ENCODE data around the gene TMEM95. TPM values are rescaled to one million over a fixed set of nuclear protein-coding genes. Genes with fewer than 3 reads are reported as not detected.

TMEM95 gene, protein sequence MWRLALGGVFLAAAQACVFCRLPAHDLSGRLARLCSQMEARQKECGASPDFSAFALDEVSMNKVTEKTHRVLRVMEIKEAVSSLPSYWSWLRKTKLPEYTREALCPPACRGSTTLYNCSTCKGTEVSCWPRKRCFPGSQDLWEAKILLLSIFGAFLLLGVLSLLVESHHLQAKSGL
- total RNA-seq (2014; rRNA removed; shearing (Covaris generic)) = not detected in 2 replicates

DNA sequence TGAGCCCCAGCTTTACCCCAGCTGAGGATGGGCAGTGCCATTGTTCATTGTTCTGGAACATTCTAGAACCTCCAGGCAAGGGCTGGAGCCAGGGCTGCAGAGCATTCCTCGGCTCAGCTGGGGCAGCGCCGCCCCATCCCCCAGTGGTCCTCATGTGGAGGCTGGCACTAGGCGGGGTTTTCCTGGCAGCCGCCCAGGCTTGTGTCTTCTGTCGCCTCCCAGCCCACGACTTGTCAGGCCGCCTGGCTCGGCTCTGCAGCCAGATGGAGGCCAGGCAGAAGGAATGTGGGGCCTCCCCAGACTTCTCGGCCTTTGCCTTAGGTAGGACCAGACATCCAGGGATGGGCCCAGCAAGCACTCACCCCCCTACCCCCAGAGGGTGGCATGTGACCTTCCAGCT is at the start of gene TMEM95:
Gene TMEM95 (plus strand): TSS at position 104 of the 400 bp plus-strand sequence. CDS start 49 bp downstream, at position 153.
- no peak for DNase-seq (ENCODE audit: low spot score)

DNA sequence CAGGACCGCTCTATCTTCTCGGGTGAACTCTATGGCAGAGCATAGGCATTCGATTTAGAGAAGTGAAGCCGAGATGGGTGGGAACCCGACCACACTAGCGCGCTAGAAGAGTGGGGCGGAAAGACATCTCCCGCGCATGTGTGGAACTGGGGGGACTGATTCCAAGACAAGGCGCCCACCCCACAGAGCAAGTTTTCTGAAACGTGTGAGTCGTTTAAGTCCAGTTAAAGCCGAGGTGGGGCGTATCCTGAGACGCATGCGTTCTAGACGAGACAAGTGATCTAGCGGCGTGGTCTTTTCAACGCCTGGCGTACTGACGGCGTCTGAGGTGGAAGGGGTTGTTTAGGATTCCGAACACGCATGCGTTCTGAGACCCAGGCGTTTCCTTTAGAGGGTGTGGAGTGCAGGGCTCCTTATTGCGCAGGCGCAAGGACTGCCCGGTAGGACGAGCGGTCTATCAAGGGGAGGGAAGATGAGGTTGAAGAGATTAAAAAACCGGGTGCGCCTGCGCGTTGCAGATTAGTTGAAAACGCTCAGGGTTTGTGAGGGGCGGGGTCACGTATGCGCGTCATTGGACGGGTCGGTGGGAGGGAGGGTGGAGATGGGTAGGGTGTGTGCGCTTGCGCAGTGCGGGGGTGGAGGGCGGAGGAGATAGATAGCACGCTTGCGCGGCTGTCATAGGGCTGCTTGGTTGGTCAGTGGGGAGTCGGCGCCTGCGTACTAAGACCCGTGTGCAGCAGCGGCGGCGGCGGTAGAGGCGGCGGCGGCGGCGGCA is 47.9 kb upstream of the TMEM95 start, which contains the start of gene EIF5A:
Gene EIF5A (plus strand): TSS at position 718 of the 775 bp plus-strand sequence. CDS start 2,008 bp downstream, outside the sequence.
- peak; percentile 98 for DNase-seq (ENCODE audit: low spot score)

DNA sequence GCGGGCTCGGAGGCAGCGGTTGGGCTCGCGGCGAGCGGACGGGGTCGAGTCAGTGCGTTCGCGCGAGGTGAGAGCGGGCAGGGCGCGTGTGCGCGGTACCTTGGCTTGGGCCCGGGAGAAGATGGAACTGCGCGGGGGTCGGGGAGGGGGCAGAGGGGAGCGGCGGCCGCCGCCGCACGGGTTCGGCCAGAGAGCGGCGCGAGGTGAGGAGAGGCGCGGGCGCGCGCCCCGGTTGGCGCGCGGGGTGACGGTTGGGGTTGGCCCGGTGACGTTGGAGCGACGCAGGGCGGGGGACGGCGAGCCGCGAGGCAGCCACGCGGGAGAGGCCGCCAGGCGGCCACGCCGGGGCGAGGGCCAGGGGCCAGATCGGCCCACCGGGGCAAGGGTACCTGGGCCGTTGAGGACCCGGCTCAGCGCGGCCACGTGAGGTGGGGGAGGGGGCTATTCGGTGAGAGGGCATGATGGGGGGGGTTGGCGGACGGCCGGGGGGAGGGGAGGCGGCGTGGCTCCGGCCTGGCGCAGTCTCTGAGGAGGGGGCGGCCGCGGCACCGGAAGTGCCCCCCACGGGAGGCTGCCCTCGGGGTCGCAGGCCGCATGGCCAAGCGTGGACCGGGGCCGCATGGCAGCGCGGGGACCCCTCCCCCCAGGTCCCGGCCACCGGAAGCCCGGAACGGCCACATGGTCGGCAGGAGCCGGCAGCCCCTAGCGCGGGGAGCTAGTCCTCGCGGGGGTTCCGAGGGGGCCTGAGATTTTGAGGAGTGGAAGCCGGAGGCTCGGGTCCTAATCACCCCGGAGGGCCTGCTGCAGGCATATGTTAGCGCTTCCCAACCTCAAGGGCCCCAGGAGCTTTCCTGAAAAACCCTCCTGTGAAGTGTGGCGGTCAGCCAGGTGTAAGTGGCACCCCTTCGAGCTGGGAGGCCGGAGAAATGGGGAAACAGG is 47.0 kb upstream of the TMEM95 start:
- DNase-seq (ENCODE audit: low spot score) = no peak

DNA sequence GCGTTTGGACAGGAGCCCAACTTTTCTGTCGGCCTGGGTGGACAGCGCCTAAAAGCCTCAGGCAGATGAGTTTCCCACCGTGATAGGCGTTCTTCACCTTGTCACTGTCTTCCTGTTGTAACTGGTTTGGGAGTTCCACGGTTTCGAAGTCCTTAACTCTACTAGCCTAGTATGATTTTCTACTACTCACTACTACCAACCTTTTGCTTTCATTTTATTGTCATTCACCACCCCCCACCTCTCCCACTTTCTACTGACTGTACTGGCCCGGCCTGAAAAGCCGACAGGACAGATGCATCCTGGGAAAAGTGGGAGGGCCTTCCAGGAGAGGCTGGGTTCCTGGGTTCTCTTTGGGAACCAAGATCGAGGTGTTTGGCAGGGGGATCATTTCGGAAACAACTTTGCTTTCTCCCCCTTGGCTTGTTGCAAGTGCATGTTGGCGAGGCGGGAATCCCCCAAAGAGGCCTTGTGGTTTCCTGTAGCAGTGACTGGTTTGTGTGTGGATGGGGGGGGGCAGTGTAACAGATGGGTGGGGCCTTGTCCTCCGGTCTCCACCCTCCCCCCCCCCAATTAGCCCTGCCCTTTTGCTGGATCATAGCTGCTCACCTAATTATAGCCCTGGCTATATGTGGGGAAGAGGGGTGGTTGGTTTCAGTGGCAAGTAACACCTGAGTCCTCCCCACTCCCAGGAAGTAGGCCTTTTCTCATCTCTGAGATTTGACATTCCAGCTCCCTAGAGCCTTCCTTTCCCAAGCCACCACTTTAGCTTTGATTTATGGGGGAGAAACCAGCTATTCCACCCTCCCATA is 46.1 kb upstream of the TMEM95 start:
- DNase-seq (ENCODE audit: low spot score) = peak; percentile 59

DNA sequence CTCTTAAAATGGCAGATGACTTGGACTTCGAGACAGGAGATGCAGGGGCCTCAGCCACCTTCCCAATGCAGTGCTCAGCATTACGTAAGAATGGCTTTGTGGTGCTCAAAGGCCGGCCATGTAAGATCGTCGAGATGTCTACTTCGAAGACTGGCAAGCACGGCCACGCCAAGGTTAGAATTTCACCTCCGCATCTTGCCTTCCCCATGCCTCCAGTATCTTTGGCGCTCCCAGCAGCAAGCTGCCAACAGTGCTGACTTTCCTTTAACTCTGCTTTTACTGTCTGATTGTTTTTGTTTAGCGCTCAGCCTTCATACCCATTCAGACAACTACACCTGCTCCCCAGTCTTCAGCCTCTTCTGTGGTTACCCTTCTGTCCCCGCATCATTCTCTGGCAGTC is 45.3 kb upstream of the TMEM95 start:
- DNase-seq (ENCODE audit: low spot score) = no peak

DNA sequence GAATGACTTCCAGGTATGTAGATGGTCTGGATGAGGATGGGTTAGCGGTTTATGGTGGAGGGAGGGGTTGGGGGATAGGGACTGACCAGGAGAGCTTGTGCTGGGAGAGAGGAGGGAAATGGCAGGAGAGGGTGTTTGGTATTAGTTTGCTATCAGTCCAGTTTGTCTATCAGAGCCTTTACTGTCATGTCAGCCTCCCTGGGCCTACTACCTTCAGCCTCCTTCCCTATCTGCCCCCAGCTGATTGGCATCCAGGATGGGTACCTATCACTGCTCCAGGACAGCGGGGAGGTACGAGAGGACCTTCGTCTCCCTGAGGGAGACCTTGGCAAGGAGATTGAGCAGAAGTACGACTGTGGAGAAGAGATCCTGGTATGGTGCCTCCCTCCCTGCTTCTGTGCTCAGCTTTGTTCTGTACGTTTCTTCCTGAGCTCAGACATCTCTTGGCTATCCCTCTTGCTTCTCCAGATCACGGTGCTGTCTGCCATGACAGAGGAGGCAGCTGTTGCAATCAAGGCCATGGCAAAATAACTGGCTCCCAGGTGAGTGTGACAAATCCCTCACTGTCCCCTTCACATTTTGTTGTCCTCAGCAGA is 43.7 kb upstream of the TMEM95 start:
- DNase-seq (ENCODE audit: low spot score) = no peak

DNA sequence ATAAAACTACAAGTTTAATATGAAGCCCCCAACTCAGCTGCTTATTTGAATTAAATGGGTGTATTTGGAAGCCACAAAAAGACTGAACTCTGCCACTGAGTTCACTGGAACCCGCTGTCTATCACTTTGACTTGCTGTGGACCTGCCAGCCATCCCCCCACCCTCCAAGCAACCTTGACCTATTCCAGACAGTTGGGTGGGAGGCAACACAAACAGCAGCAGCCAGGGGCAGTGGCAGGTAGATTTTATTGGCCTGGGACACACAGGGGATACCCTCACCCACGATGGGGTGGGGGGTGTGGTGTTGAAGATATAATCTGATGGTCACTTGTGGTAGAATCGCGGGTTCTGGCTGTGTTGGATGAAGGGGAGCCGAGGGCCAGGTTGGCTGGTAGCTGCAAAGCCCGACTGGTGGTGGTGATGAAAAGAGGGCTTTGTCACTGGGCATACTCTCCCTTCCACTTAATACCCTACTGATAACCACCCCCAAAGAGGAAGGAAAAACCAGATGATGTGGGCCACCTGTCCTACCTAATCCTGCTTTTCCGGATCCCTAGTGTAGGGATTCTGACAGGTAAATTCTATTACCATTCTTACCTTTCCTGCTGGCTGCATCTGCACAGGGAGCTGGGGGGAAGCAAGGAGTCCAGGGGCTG is 42.4 kb upstream of the TMEM95 start:
- DNase-seq (ENCODE audit: low spot score) = no peak

DNA sequence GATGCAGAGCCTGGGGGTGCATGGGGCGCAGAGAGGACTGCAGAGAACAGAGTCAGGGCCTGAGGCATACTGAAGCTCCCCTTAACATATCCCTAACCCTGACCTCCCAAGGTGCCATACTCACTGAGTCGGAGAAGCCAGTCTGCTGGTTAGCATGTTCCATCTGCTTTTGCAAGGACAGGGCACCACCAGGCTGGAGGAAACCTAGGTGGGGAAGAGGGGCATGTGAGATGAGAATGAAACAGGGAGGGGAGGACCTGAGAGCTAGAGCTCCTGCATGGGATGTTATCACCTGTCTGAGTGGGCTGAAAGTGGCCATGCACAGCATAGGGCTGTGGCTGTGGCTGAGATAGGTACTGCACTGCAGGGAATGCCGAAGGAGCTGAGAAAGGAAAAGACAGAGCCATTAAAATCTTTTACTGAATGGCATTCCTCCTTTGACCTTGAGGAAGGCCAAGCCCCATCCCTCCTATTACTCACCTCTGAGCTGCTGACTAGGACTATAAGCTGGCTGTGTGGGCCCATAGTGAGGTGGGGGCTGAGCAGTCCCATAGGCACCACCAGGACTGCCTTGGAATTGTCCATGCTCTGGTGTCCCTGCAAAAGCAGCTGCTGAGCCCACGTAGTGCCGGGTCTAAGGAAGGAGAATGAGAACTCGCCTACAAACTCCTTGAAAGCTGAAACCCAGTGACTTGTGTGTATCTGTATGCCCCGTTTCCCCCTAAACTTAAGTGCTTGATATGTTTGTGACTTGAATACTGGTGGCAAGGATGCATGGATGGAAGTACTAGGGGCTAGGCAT is 41.7 kb upstream of the TMEM95 start:
- DNase-seq (ENCODE audit: low spot score) = no peak

DNA sequence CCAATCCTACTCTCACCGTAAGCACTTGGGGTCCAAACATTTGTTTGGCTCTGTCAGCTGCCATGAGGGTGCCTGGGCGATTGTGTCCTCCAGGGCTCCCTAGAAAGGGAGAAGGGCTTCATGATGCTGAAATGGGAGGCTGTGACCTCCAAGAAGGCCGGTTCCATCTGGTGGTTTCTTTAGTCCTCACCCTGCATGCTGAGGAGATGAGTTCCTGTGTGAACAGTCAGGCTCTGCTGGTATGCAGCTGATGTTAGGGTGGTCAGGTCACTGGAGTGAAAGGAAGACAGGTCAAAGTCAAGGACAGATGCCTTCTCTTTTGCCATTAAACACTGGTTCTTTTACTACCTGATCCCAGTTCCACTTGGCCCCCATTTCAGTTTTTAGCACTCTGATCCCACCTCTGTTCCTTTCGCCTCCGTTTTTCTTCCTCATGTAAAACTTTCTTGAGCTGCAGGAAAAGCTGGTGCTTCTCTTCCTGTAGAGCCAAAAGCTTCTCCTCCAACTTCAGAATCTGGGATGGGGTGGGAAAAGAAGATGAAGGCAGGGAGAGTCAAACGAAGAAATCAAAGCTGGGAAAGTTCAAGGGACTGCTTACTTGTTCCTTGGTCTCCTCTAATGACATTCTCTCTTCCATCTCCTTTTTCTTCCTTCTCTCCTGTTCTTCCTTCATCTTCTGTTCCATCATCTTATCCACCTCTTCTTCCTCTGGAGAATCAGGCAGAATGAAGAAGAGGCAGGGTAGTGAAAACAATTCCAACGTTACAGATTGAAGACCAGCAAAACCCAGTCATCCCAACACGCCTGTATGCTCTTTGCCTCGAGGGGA is 40.9 kb upstream of the TMEM95 start:
- no peak for DNase-seq (ENCODE audit: low spot score)

DNA sequence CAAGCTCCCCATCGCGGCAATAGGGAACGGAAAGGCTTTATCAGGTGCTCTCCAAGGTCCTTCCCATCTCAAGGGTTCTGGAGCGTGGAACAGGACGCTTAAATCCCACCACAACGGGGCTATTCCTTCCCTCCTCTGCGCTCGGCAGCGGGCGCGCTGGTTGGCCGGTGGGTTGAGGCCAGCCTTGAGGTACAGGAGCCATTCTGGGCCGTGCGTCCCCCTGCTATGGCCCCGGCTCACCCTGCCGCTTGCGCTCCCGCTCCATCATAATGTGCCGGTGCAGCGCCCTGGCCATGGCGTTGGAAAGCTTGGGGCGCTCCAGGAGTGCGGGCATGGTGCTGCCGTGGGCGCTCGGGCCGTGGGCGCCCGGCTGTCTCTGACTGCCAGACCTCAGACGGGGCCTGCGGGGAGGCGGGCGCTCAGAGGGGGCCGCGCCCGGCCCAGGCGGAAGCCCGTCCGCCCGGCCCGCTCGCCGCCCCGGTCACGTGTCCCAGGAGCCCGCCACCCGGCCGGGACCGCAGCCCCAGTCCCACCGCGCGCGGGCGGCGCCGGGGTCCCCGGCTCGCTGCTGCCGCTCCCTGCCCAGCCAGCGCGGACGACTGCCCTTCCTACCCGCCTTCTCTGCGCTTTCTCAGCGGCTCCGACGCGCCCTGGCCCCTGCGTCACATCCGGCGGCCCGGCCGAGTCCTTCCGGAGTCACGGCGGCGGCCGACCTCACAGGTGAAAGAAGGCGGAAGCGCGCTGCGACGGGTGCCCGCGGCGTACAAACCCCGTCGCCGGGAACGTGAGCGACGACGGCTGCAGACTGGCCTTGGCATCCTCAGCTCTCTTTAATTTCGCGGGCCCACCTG is 40.0 kb upstream of the TMEM95 start, which contains the start of gene GPS2:
Gene GPS2 (minus strand): TSS at position 642 of the 851 bp plus-strand sequence. CDS start 308 bp downstream, at position 334.
- peak; percentile 74 for DNase-seq (ENCODE audit: low spot score)

DNA sequence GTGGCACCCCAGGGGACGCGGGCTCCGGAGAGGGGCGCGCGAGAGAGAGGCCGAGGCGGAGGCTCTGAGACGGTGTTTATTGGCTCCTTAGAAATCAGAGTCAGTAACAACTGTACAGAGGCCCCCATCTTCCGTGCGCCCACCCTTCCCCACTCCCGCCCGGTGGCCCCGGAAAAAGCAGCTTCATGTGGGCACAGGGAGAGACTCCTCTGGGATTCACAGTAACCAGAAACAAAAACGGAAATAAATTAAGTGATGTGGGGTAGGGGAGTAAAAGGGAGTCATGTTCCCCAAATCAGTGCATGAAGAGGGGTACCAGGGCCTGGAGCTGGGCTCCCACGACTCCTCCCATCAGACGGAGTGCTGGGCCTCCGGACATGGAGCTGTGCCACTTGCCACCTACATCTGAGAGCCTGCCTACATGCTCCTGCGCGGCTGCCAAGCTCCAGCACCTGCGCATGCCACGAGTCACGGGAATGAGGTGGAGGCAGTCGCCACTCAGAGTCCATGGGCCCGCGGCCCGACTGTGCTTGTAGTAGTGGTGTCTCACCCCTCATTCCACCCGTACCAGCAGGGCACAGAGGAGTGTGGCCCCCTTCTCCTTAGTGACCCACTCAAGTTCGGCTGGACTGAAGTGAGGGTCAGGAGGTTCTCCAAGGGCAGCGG is 39.3 kb upstream of the TMEM95 start:
- no peak for DNase-seq (ENCODE audit: low spot score)

DNA sequence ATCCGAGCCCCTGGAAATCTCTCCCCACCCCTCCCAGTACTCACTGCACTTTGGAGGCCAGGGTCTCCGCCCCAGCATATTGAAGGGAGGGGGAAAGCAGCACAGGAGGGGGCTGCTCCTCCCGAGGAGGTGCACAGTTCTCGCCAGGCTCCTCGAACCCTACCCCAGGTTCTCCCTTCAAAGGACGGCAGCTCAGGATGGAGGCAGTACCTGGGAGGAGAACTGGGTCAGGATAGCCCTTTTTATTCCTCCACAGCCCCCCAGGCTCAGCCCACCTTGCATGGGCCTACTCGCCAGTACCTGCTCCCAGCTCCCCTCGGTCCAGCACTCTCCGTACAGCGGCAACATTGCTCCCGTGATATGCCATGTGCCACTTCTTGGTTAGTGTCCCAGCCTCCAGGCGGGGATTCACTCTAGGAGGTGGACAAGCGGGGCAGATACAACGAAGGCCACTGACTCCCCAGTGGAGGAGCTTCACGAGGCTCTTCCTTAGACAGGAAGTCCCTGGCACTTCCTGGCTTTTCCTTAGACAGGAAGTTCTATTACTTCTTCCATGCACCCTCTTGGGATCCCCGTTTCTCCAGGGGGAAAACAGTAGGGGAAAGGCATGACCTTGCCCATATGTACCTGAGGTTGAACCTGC is 37.7 kb upstream of the TMEM95 start:
- DNase-seq (ENCODE audit: low spot score) = no peak

DNA sequence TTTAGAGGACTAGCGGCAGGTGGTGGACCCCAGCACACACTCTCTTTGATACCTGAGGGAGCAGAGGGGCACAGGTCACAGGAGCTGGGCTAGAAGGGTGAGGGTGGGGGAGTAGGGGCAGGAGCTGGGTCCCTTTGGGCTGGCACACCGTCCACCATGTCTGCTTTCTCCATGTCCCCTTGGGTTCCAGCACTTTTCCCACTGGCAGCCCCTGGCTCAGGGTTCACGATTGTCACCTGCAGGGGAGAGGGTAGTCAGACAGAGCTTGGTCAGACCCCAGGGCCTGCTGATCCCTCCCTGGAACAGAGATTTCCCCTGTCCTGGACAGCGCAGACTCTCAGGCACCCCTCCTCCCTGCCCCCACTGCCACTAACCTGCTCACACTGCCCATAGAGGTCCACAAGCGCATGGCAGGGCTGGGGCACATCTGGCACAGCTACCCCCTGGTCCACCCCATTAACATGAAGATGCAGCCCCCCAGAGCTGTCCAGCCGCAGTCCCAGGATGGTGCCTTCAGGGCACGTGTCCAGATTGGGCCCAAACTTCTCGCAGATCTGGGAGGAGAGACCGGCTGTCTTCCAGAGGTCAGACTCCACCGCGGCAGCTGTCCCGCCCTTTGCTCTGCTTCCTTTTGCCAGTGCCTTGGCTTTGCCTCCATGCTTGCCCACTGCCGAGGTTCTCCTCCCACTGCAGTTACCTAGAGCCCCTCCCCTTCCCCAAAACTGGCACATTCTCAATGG is 36.7 kb upstream of the TMEM95 start:
- DNase-seq (ENCODE audit: low spot score) = no peak

DNA sequence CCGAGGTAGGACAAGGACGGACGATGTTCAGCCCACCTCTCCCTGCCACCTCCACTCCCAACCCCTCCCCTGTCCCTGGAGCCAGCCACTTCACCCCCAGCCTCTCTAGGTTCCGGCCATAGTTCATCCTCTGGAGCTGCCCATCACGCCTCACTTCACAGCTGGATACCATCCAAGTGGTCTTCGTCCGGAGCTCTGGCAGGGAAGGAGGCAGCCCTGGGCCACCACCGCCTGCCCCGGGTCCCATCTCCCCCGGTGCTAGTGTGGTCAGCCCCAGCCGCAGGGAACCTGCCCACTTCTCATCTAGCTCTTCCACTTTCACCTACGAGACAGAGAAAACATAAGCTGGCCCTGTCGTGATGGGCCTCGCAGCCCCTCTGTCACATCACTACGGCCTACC is 33.5 kb upstream of the TMEM95 start:
- no peak for DNase-seq (ENCODE audit: low spot score)

DNA sequence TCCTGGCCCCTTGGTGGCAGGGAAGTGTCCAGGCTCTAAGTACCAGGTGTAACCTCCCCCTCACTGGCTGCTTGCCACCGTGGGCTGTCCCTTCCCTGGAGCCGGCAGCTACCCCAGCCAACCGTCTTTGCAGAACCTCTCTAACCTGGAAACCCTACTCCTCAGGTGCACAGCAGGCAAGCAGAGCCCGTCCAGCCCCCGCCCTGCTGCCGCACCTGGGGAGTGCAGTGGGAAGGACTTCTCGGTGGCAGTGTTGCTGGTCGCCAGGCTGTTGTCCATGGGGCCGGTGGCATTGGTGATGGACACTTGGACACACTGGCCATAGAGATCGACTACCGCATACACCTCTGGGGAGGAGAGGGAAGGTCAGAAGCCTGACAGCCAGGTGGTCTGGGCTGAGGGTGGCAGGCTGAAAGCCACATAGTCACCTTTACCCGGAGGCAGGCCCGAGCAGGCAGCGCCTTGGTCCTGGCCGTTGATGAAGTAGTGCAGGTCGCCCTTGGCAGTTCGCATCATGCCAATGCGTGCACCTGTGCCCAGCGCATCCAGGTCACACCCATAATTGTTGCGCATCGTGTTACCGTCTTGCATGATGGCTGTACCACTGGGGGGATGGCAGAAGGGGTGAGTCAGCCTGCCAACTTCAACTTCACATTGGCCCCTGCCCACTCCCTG is 32.3 kb upstream of the TMEM95 start:
- DNase-seq (ENCODE audit: low spot score) = no peak

All from H4 (cell line).